Glutamatergic neuron (in vitro differentiated cells): ENCODE data around the gene RARB. TPM values are rescaled to one million over a fixed set of nuclear protein-coding genes. Genes with fewer than 3 reads are reported as not detected.
A peak's percentile ranks its signal among the peaks of the same experiment; 100 is the strongest.

Experiments used
- DNase-seq: peaks from one replicate; pipeline ENCODE4 v3.0.0; 2022
- H3K27ac Mint-ChIP-seq: one replicate; pipeline ENCODE4 v1.8.0; 2020; ENCODE audit warnings: mild to moderate bottlenecking, mixed read lengths, inconsistent platforms; ENCODE audit not compliant: unreplicated experiment
- H3K27me3 Mint-ChIP-seq: one replicate; pipeline ENCODE4 v1.8.0; 2020; ENCODE audit warnings: mild to moderate bottlenecking, moderate library complexity, mixed read lengths, inconsistent platforms; ENCODE audit not compliant: unreplicated experiment
- H3K36me3 Mint-ChIP-seq: one replicate; pipeline ENCODE4 v1.8.0; 2020; ENCODE audit warnings: mild to moderate bottlenecking, mixed read lengths, inconsistent platforms; ENCODE audit not compliant: unreplicated experiment
- H3K4me1 Mint-ChIP-seq: one replicate; pipeline ENCODE4 v1.8.0; 2020; ENCODE audit warnings: mild to moderate bottlenecking, low read depth, mixed read lengths, inconsistent platforms; ENCODE audit not compliant: unreplicated experiment
- H3K4me3 Mint-ChIP-seq: one replicate; pipeline ENCODE4 v1.8.0; 2020; ENCODE audit warnings: mild to moderate bottlenecking, mixed read lengths, inconsistent platforms; ENCODE audit not compliant: unreplicated experiment
- H3K9me3 Mint-ChIP-seq: one replicate; pipeline ENCODE4 v1.8.0; 2020; ENCODE audit warnings: mild to moderate bottlenecking, moderate library complexity, mixed read lengths, inconsistent platforms; ENCODE audit not compliant: unreplicated experiment
- CTCF ChIP-seq: fragments of 200-600 bp; sonication (generic); IDR thresholded peaks from one replicate; pipeline ENCODE4 v1.5.0; 2021; ENCODE audit not compliant: partially characterized antibody, unreplicated experiment
- total RNA-seq: library from RNA; stranded (reverse); fragmentation: NEBNext Ultra II Directional; extraction: Animal tissue kit (Norgen Biotek cat#: 25700); gene quantifications from one replicate; pipeline ENCODE4 v1.2.1, GENCODE V29; 2021; ENCODE audit not compliant: unreplicated experiment

Gene RARB
- total RNA-seq, 1 donor from 2014 or later: 1.2 TPM

GRCh38 chr3:25520926-25521559 lies 93.0 kb downstream of the RARB start:
- no peak for TF ChIP-seq CTCF
- Mint-ChIP-seq H3K4me1 (no peaks in the 10 kb centered on the region), H3K27me3 (no peaks in the 10 kb centered on the region), H3K36me3 (peaks cover 3% of the 10 kb centered on the region), H3K9me3 (no peaks in the 10 kb centered on the region), H3K27ac (no peak overlapping the region), H3K4me3 (no peak overlapping the region)
- no peak for DNase-seq

- peaks cover 4% of the 10 kb centered on the region for H3K36me3 Mint-ChIP-seq
- H3K27ac Mint-ChIP-seq: no peak overlapping the region
- no peak overlapping the region for H3K4me3 Mint-ChIP-seq
Measured at GRCh38 chr3:25527336-25527735, 99.3 kb downstream of the RARB start.

GRCh38 chr3:25527801-25528200 lies 99.7 kb downstream of the RARB start:
- H3K27ac Mint-ChIP-seq: no peak overlapping the region
- H3K36me3 Mint-ChIP-seq: peaks cover 4% of the 10 kb centered on the region
- H3K27me3 Mint-ChIP-seq: no peaks in the 10 kb centered on the region
- no peak for TF ChIP-seq CTCF
- no peak overlapping the region for H3K4me3 Mint-ChIP-seq
- H3K9me3 Mint-ChIP-seq: no peaks in the 10 kb centered on the region
- no peak for DNase-seq
- H3K4me1 Mint-ChIP-seq: no peaks in the 10 kb centered on the region

More at GRCh38 chr3:25527336-25527735, 99.3 kb downstream of the RARB start:
- no peaks in the 10 kb centered on the region for H3K27me3 Mint-ChIP-seq
- no peak for TF ChIP-seq CTCF
- no peak for DNase-seq
- H3K9me3 Mint-ChIP-seq: no peaks in the 10 kb centered on the region
- H3K4me1 Mint-ChIP-seq: no peaks in the 10 kb centered on the region

- no peaks in the 10 kb centered on the region for H3K36me3 Mint-ChIP-seq
- no peaks in the 10 kb centered on the region for H3K9me3 Mint-ChIP-seq
- no peak overlapping the region for H3K4me3 Mint-ChIP-seq
- no peaks in the 10 kb centered on the region for H3K4me1 Mint-ChIP-seq
- no peak overlapping the region for H3K27ac Mint-ChIP-seq
- DNase-seq: no peak
- TF ChIP-seq CTCF: no peak
- no peaks in the 10 kb centered on the region for H3K27me3 Mint-ChIP-seq
Measured at GRCh38 chr3:25531971-25532370, 103.9 kb downstream of the RARB start.

- Mint-ChIP-seq H3K27ac (no peak overlapping the region), H3K27me3 (no peaks in the 10 kb centered on the region), H3K4me3 (no peak overlapping the region), H3K9me3 (no peaks in the 10 kb centered on the region), H3K4me1 (no peaks in the 10 kb centered on the region), H3K36me3 (no peaks in the 10 kb centered on the region)
- peak; percentile 81 for TF ChIP-seq CTCF
- peak; percentile 22 for DNase-seq
Measured at GRCh38 chr3:25532431-25533162, 104.5 kb downstream of the RARB start.
